H1 (cell line): ENCODE data around the gene DVL1. TPM values are rescaled to one million over a fixed set of nuclear protein-coding genes. Genes with fewer than 3 reads are reported as not detected.

Source experiments
- CTCF ChIA-PET: fragments of 300-600 bp; sonication (Branson Sonifier 250); formaldehyde crosslinking; loops from one replicate; lab custom pipeline; 2021; ENCODE audit not compliant: partially characterized antibody; lab: Charles Lee
- POLR2A ChIA-PET: fragments of 300-600 bp; sonication (Branson Sonifier 250); formaldehyde crosslinking; loops from one replicate; lab custom pipeline; 2021; ENCODE audit warnings: inconsistent platforms; ENCODE audit not compliant: partially characterized antibody; lab: Charles Lee
- DNase-seq, 2 experiments: peaks; one replicate each; pipeline versions ENCODE4 v3.0.0 to v3.0.0-alpha.2; 2010 to 2022; ENCODE audit warnings: low spot score in 2 of 2, low read depth in 1 of 2, mixed read lengths in 1 of 2
- FAIRE-seq: peaks from 2 replicates; lab custom pipeline; 2011; peaks lifted over from hg19 to GRCh38; lab: Jason Lieb, UNC
- H2AFZ ChIP-seq: 2 replicates; pipeline ENCODE4 v1.8.1; 2012; ENCODE audit warnings: low read length, inconsistent platforms
- H2AK5ac ChIP-seq: 2 replicates; pipeline ENCODE4 v1.6.1; 2013; ENCODE audit warnings: low read depth, low read length
- H2BK120ac ChIP-seq: replicated peaks from 2 replicates; pipeline ENCODE3; 2013; ENCODE audit warnings: low read depth, low read length, inconsistent platforms
- H2BK12ac ChIP-seq: 2 replicates; pipeline ENCODE4 v1.6.1; 2013; ENCODE audit warnings: low read depth, low read length
- H2BK15ac ChIP-seq: 2 replicates; pipeline ENCODE4 v1.6.1; 2013; ENCODE audit warnings: low read length
- H2BK20ac ChIP-seq: 2 replicates; pipeline ENCODE4 v1.6.1; 2013; ENCODE audit warnings: low read length
- H2BK5ac ChIP-seq: 2 replicates; pipeline ENCODE4 v1.6.1; 2013; ENCODE audit warnings: low read depth, low read length
- H3K14ac ChIP-seq: 2 replicates; pipeline ENCODE4 v1.6.1; 2013; ENCODE audit warnings: inconsistent platforms; ENCODE audit not compliant: insufficient read length
- H3K18ac ChIP-seq: 2 replicates; pipeline ENCODE4 v1.6.1; 2013; ENCODE audit warnings: low read length; ENCODE audit errors: extremely low read depth
- H3K23ac ChIP-seq: 2 replicates; pipeline ENCODE4 v1.6.1; 2013; ENCODE audit warnings: inconsistent platforms; ENCODE audit not compliant: insufficient read length
- H3K23me2 ChIP-seq: 2 replicates; pipeline ENCODE4 v1.6.1; 2013; ENCODE audit warnings: low read depth, low read length
- H3K27ac ChIP-seq: 2 replicates; pipeline ENCODE4 v1.6.1; 2011; ENCODE audit warnings: low read depth, low read length, inconsistent platforms
- H3K27me3 ChIP-seq, 4 experiments: replicated peaks in 1 of 4; 1 replicate in 1 of 4; 2 replicates in 3 of 4; pipeline versions ENCODE4 v1.6.1 to v1.8.1; 2011 to 2013; ENCODE audit warnings: low read length in 3 of 4, mild to moderate bottlenecking in 3 of 4, inconsistent platforms in 2 of 4, mixed read lengths in 2 of 4, moderate library complexity in 1 of 4; ENCODE audit not compliant: control insufficient read depth in 3 of 4, insufficient read depth in 3 of 4; ENCODE audit errors: extremely low read depth in 1 of 4
- H3K36me3 ChIP-seq, 4 experiments: 2 replicates each; pipeline versions ENCODE4 v1.6.1 to v1.8.1; 2011 to 2013; ENCODE audit warnings: mild to moderate bottlenecking in 4 of 4, low read length in 3 of 4, moderate library complexity in 2 of 4, control low read depth in 1 of 4, inconsistent platforms in 1 of 4; ENCODE audit not compliant: insufficient read depth in 4 of 4, control insufficient read depth in 2 of 4
- H3K4ac ChIP-seq: replicated peaks from 2 replicates; pipeline ENCODE3; 2013; ENCODE audit warnings: low read length, low read depth, mixed read lengths, inconsistent platforms; ENCODE audit not compliant: insufficient read length
- H3K4me1 ChIP-seq, 4 experiments: replicated peaks in 1 of 4; 1 replicate in 1 of 4; 2 replicates in 3 of 4; pipeline versions ENCODE4 v1.6.1 to v1.8.1; 2011 to 2013; ENCODE audit warnings: low read length in 3 of 4, inconsistent platforms in 2 of 4, mixed read lengths in 1 of 4; ENCODE audit not compliant: insufficient read depth in 4 of 4, control insufficient read depth in 3 of 4
- H3K4me2 ChIP-seq, 2 experiments: 2 replicates each; pipeline versions ENCODE4 v1.6.1 to v1.8.1; 2011 to 2013; ENCODE audit warnings: low read depth in 2 of 2, low read length in 2 of 2, control low read depth in 1 of 2, inconsistent platforms in 1 of 2, mild to moderate bottlenecking in 1 of 2; ENCODE audit not compliant: insufficient read depth in 1 of 2
- H3K4me3 ChIP-seq, 4 experiments: fragments of 200-600, 300-600 bp in 1 of 4; sonication (generic), shearing (Covaris generic), sonication (Bioruptor Twin) in 1 of 4; 2 replicates each; pipeline versions ENCODE4 v1.5.1 to v1.8.1; 2011 to 2016; ENCODE audit warnings: low read length in 4 of 4, low read depth in 3 of 4, control low read depth in 2 of 4, inconsistent platforms in 2 of 4, mild to moderate bottlenecking in 2 of 4, mixed read lengths in 1 of 4, moderate library complexity in 1 of 4; ENCODE audit not compliant: insufficient read depth in 2 of 4; ENCODE audit errors: extremely low read depth in 1 of 4
- H3K56ac ChIP-seq: replicated peaks from 2 replicates; pipeline ENCODE3; 2013; ENCODE audit warnings: low read depth, mild to moderate bottlenecking, mixed read lengths, low read length, inconsistent platforms; ENCODE audit not compliant: insufficient read length
- H3K79me1 ChIP-seq: 2 replicates; pipeline ENCODE4 v1.6.1; 2013; ENCODE audit warnings: low read depth, low read length, control low read depth
- H3K79me2 ChIP-seq, 2 experiments: 2 replicates each; pipeline versions ENCODE4 v1.6.1 to v1.8.1; 2012 to 2013; ENCODE audit warnings: low read length in 2 of 2, mild to moderate bottlenecking in 2 of 2, inconsistent platforms in 1 of 2; ENCODE audit not compliant: insufficient read depth in 2 of 2, control insufficient read depth in 1 of 2
- H3K9ac ChIP-seq, 4 experiments: replicated peaks in 1 of 4; 1 replicate in 1 of 4; 2 replicates in 3 of 4; pipeline versions ENCODE4 v1.6.1 to v1.8.1; 2011 to 2013; ENCODE audit warnings: low read depth in 3 of 4, low read length in 3 of 4, control low read depth in 2 of 4, mild to moderate bottlenecking in 2 of 4, moderate library complexity in 2 of 4, inconsistent platforms in 1 of 4; ENCODE audit errors: extremely low read depth in 1 of 4
- H3K9me3 ChIP-seq, 2 experiments: 2 replicates each; pipeline versions ENCODE4 v1.6.1 to v1.8.1; 2012 to 2013; ENCODE audit warnings: mild to moderate bottlenecking in 2 of 2, moderate library complexity in 2 of 2, control low read depth in 1 of 2, inconsistent platforms in 1 of 2, low read depth in 1 of 2, low read length in 1 of 2, mixed read lengths in 1 of 2; ENCODE audit not compliant: insufficient read depth in 2 of 2
- H4K20me1 ChIP-seq, 2 experiments: replicated peaks in 1 of 2; 2 replicates each; pipeline versions ENCODE3 to v1.8.1; 2011 to 2013; ENCODE audit warnings: inconsistent platforms in 2 of 2, low read length in 2 of 2, mild to moderate bottlenecking in 1 of 2; ENCODE audit not compliant: insufficient read depth in 2 of 2, control insufficient read depth in 1 of 2
- H4K5ac ChIP-seq: 2 replicates; pipeline ENCODE4 v1.6.1; 2013; ENCODE audit warnings: low read length, low read depth, mixed read lengths, inconsistent platforms; ENCODE audit not compliant: insufficient read length
- H4K8ac ChIP-seq: 2 replicates; pipeline ENCODE4 v1.8.0; 2013; ENCODE audit warnings: mild to moderate bottlenecking, moderate library complexity, low read length, inconsistent platforms; ENCODE audit not compliant: insufficient read depth; ENCODE audit errors: extremely low read depth
- H4K91ac ChIP-seq: replicated peaks from 2 replicates; pipeline ENCODE3; 2013; ENCODE audit warnings: low read length, mixed read lengths, inconsistent platforms; ENCODE audit not compliant: insufficient read length
- POLR2AphosphoS5 ChIP-seq: IDR thresholded peaks from 2 replicates; pipeline ENCODE4 v1.6.1; 2011; ENCODE audit warnings: low read depth, low read length
- WGBS, 2 experiments: shearing (Covaris generic) in 1 of 2; methylation state at CpG; one replicate each; pipeline versions ENCODE4 v1.1.6 to v1.1.7; 2013 to 2015; ENCODE audit warnings: low lambda C conversion rate in 2 of 2, mixed read lengths in 2 of 2, inconsistent platforms in 1 of 2, low coverage in 1 of 2, missing lambda C conversion rate in 1 of 2; ENCODE audit not compliant: insufficient replicate concordance in 2 of 2, insufficient coverage in 1 of 2, insufficient read length in 1 of 2; ENCODE audit errors: extremely low coverage in 1 of 2, missing lambda C conversion rate in 1 of 2; 5-methylcytosine and 5-hydroxymethylcytosine counted together
- polyA plus RNA-seq, 7 experiments: library from polyadenylated mRNA; depleted of rRNA in 3 of 7; stranded (reverse) in 5 of 7; unstranded in 2 of 7; fragments of >200 nt in 5 of 7; fragments of 200-250 nt in 2 of 7; gene quantifications; 1 replicate in 5 of 7; 2 replicates in 1 of 7; 4 replicates in 1 of 7; pipeline versions ENCODE4 v1.2.1 to v1.2.3, GENCODE V29; 2011 to 2013; ENCODE audit warnings: missing spikeins in 2 of 7, mixed read lengths in 2 of 7
- total RNA-seq: library from RNA; stranded (reverse); fragmentation: NEBNext Ultra II Directional; extraction: Animal tissue kit (Norgen Biotek cat#: 25700); gene quantifications from 2 replicates; pipeline ENCODE4 v1.2.1, GENCODE V29; 2021
- TF ChIP-seq, protein P1 (sequence below), 3 experiments: IDR thresholded peaks; 1 replicate in 2 of 3; 2 replicates in 1 of 3; pipeline versions ENCODE4 v1.5.1 to v1.6.1; 2011; ENCODE audit warnings: low read length in 3 of 3, mild to moderate bottlenecking in 3 of 3, inconsistent platforms in 2 of 3, low read depth in 1 of 3, moderate library complexity in 1 of 3; ENCODE audit not compliant: insufficient read depth in 1 of 3; ENCODE audit errors: control extremely low read depth in 1 of 3

The DVL1 gene
- total and polyA plus RNA-seq, 2 of the 8 experiments (the other 6 are each of a cell fraction or from before 2014, with no cell fraction given) = 39.4 to 58.9 TPM

DNA sequence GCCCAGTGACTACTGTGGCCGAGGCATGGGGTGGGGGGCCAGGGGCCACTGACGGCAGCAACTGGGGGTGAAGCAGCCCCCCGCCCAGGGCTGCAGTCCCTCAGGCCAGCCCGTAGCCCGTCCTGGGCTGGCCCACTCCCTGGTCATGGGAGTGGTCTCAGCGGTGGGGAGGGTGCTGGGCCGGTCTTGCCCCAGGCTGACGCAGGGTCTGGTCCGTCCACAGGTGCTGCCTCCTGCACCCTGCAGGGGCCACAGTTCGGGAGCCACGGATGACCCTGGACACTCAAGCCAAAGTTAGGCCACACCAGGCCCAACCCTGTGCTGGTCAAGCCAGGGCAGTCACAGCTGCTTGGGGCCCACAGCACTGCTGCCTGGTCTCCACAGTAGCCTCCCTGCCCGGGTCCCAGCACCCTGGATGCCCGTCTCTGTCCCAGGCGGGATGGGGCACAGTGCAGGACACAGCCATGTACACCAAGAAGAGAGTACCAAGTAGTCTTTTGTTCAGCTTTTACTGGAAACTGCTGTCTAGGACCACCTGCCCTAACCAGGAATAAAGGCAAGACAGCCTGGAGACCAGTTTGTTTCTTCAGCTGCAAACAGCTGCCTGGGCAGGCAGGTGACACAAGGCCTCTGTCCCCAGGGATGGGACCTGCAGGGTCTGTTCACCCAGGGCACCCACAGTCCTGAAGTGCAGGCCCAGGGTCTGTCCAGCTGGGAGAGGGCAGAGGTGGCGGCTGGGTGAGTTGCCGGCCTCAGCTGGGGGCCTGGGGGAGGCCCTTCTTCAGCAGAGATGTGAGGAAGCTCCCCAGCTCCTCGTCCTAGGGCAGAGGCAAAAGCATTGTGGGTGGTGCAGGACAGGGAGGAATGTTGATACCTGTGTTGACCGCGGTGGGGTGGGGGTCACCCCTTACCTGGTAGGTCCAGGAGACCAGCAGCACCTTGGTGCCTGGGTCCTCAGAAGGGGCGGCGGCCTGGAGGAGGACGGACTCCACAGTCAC lies 37.8 kb downstream of the DVL1 start:
- no peak overlapping the region for H3K14ac ChIP-seq
- FAIRE-seq (no peak), DNase-seq (no peak)
- no peak overlapping the region for H4K91ac ChIP-seq
- H3K56ac ChIP-seq = no peak overlapping the region
- 93% methylated on average over 20 of the region's 22 CpGs; no CpG with 5 or more reads in 1 of the 2 experiments for WGBS, 2 experiments
- H2BK15ac ChIP-seq = no peak overlapping the region
- no peak overlapping the region for H3K23ac ChIP-seq
- peaks cover 4% of the 10 kb centered on the region for H3K79me1 ChIP-seq
- no peak overlapping the region for H2BK12ac ChIP-seq
- no peaks in the 10 kb centered on the region for H3K9me3 ChIP-seq
- H3K4me3 ChIP-seq = no peak overlapping the region
- H3K4me2 ChIP-seq = no peak overlapping the region
- CTCF ChIA-PET = interaction anchor here (0.6 to 2.8 kb wide), 7 partner anchors 10 to 217 kb away, joined by 3 to 9 read pairs (median 3); no protein-coding TSS in a partner anchor
- no peak overlapping the region for H3K9ac ChIP-seq
- peak overlapping the region; percentile 51; the same call in 1 of the 2 replicates for H4K8ac ChIP-seq
- H2AFZ ChIP-seq = no peak overlapping the region
- H3K4ac ChIP-seq = no peak overlapping the region
- peaks cover 0 to 4% (median 1%) of the 10 kb centered on the region in 4 experiments; a peak in 1 of 7 replicates for H3K27me3 ChIP-seq
- peak; percentile 45; the same call in 1 of the 2 replicates for TF ChIP-seq POLR2AphosphoS5
- TF ChIP-seq, protein P1, sequence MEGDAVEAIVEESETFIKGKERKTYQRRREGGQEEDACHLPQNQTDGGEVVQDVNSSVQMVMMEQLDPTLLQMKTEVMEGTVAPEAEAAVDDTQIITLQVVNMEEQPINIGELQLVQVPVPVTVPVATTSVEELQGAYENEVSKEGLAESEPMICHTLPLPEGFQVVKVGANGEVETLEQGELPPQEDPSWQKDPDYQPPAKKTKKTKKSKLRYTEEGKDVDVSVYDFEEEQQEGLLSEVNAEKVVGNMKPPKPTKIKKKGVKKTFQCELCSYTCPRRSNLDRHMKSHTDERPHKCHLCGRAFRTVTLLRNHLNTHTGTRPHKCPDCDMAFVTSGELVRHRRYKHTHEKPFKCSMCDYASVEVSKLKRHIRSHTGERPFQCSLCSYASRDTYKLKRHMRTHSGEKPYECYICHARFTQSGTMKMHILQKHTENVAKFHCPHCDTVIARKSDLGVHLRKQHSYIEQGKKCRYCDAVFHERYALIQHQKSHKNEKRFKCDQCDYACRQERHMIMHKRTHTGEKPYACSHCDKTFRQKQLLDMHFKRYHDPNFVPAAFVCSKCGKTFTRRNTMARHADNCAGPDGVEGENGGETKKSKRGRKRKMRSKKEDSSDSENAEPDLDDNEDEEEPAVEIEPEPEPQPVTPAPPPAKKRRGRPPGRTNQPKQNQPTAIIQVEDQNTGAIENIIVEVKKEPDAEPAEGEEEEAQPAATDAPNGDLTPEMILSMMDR (IDR thresholded peaks at IDR 0.05; ENCODE audit: control extremely low read depth in 1 of 3, insufficient read depth in 1 of 3, low read depth in 1 of 3, low read length in 3 of 3) = no peak
- H3K23me2 ChIP-seq = peaks cover 21% of the 10 kb centered on the region; the same call in 1 of the 2 replicates
- H3K79me2 ChIP-seq = peaks cover 0 to 5% of the 10 kb centered on the region in 2 experiments; a peak in 1 of 4 replicates
- POLR2A ChIA-PET = interaction anchor here (0.6 to 10.1 kb wide), 10 partner anchors 9 to 369 kb away, joined by 3 to 134 read pairs (median 6); partner anchors contain the start of genes ATAD3A, CPTP, INTS11 and TAS1R3
- no peak overlapping the region for H2BK120ac ChIP-seq
- peaks cover 5 to 27% of the 10 kb centered on the region in 2 experiments for H4K20me1 ChIP-seq
- H2BK5ac ChIP-seq = no peak overlapping the region
- H2AK5ac ChIP-seq = no peak overlapping the region
- H3K36me3 ChIP-seq = peaks cover 17 to 44% (median 37%) of the 10 kb centered on the region in 4 experiments
- H4K5ac ChIP-seq = no peak overlapping the region
- no peak overlapping the region for H3K18ac ChIP-seq
- H3K4me1 ChIP-seq = peaks cover 0 to 32% (median 17%) of the 10 kb centered on the region in 4 experiments; a peak in 6 of 7 replicates
- no peak overlapping the region for H3K27ac ChIP-seq
- no peak overlapping the region for H2BK20ac ChIP-seq
